Aorta (tissue), 5 donors: ENCODE measurements around the gene RNU2-63P. TPM values are rescaled to one million over a fixed set of nuclear protein-coding genes. Genes with fewer than 3 reads are reported as not detected.
"Not testable (repeated sequence)": the region's sequence is repeated elsewhere in the genome, so short reads cannot be mapped to it uniquely, and the experiment has no call there.

Experiments used
- ATAC-seq: fragments of 200-7000 bp; cut with Tn5 transposase; one replicate; pipeline ENCODE4 v1.9.1; 2022; ENCODE audit warnings: moderate library complexity; ENCODE audit not compliant: low FRiP score
- DNase-seq, 2 donors: peaks; one replicate each; pipeline ENCODE4 v3.0.0-alpha.2; 2020
- H3K27ac ChIP-seq, 2 donors: one replicate each; pipeline ENCODE4 v1.5.1; 2013; ENCODE audit warnings: low read length in 2 of 2, mild to moderate bottlenecking in 2 of 2, moderate library complexity in 2 of 2, control low read depth in 1 of 2, inconsistent platforms in 1 of 2, low read depth in 1 of 2
- H3K27me3 ChIP-seq, 2 donors: one replicate each; pipeline ENCODE4 v1.6.1; 2013; ENCODE audit warnings: control low read depth in 1 of 2, low read length in 1 of 2, mild to moderate bottlenecking in 1 of 2, moderate library complexity in 1 of 2; ENCODE audit not compliant: insufficient read depth in 2 of 2, control insufficient read depth in 1 of 2
- H3K36me3 ChIP-seq, 2 donors: one replicate each; pipeline ENCODE4 v1.6.1; 2013; ENCODE audit warnings: control low read depth in 1 of 2, low read length in 1 of 2, mild to moderate bottlenecking in 1 of 2; ENCODE audit not compliant: insufficient read depth in 2 of 2, control insufficient read depth in 1 of 2
- H3K4me1 ChIP-seq, 2 donors: one replicate each; pipeline ENCODE4 v1.6.1; 2013; ENCODE audit warnings: low read length in 2 of 2, control low read depth in 1 of 2, mild to moderate bottlenecking in 1 of 2, moderate library complexity in 1 of 2; ENCODE audit not compliant: insufficient read depth in 2 of 2, control insufficient read depth in 1 of 2
- H3K4me3 ChIP-seq, 2 donors: one replicate each; pipeline ENCODE4 v1.5.1; 2013; ENCODE audit warnings: low read length in 2 of 2, control low read depth in 1 of 2, mild to moderate bottlenecking in 1 of 2
- H3K9me3 ChIP-seq: one replicate; pipeline ENCODE4 v1.6.1; 2013; ENCODE audit warnings: mild to moderate bottlenecking, low read length; ENCODE audit not compliant: control insufficient read depth
- WGBS, 2 donors: extraction: QIAGEN DNeasy Blood & Tissue Kit; methylation state at CpG; one replicate each; pipeline ENCODE4 v1.1.7; 2013; 5-methylcytosine and 5-hydroxymethylcytosine counted together
- intact Hi-C, 2 donors: fragments of 100-400 bp; cut with DNase I; formaldehyde crosslinking; loops; one replicate each; pipeline versions ENCODE4 v1.14.2 to v1.15.0; 2022
- polyA plus RNA-seq, 2 donors: library from polyadenylated mRNA; stranded (reverse); fragments of 200-250 nt; gene quantifications; one replicate each; pipeline ENCODE4 v1.2.3, GENCODE V29; 2013
- total RNA-seq, 2 donors: library from RNA; stranded (reverse); fragmentation: NEBNext Ultra II Directional; extraction: Animal tissue kit (Norgen Biotek cat#: 25700); gene quantifications; one replicate each; pipeline ENCODE4 v1.2.1, GENCODE V29; 2021
- donor health status: healthy with polysubstance abuse.
- donor health status: Bipolar disorder and iron deficiency.
- donor health status: DM: no; HTN: no; CAD: no.
- donor health status: DM: no; HTN: no; CAD: no.
- donor health status: DM: yes; HTN: yes; CAD: no.

Gene RNU2-63P
- total and polyA plus RNA-seq, 4 donors = 3.3 TPM; not detected in 3

GRCh38 chr2:88003074-88003755 is 13.1 kb downstream of the RNU2-63P start:
- 44 to 58% methylated on average over 31 to 34 of the region's 34 CpGs for WGBS, 2 donors
- intact Hi-C loops = no loop called here
- Histone ChIP-seq H3K27ac (no peak overlapping the region), H3K9me3 (no peaks in the 10 kb centered on the region), H3K27me3 (no peaks in the 10 kb centered on the region), H3K36me3 (no peaks in the 10 kb centered on the region), H3K4me3 (no peak overlapping the region), H3K4me1 (no peaks in the 10 kb centered on the region)
- ATAC-seq (no peak), DNase-seq (no peak)

- Histone ChIP-seq H3K9me3 (no peaks in the 10 kb centered on the region), H3K27me3 (no peaks in the 10 kb centered on the region), H3K36me3 (no peaks in the 10 kb centered on the region), H3K4me1 (no peaks in the 10 kb centered on the region), H3K27ac (no peak overlapping the region), H3K4me3 (no peak overlapping the region)
- ATAC-seq (no peak), DNase-seq (no peak)
- 95 to 98% methylated on average over 6 of the region's 6 CpGs for WGBS, 2 donors
- intact Hi-C loops = no loop called here
Measured at GRCh38 chr2:88002359-88002707, 14.0 kb downstream of the RNU2-63P start.

- WGBS, 2 donors = 60 to 63% methylated on average over 3 of the region's 3 CpGs
- H3K4me3 ChIP-seq, H3K4me1 ChIP-seq, ATAC-seq, intact Hi-C loops, H3K27me3 ChIP-seq, H3K27ac ChIP-seq, DNase-seq, H3K9me3 ChIP-seq, H3K36me3 ChIP-seq: not testable (repeated sequence)
Measured at GRCh38 chr2:88000474-88000873, 15.9 kb downstream of the RNU2-63P start.

GRCh38 chr2:87996570-87996969 is 19.8 kb downstream of the RNU2-63P start:
- H3K9me3 ChIP-seq = no peaks in the 10 kb centered on the region

GRCh38 chr2:87995756-87996155 is 20.6 kb downstream of the RNU2-63P start:
- WGBS, 2 donors = 85 to 96% methylated on average over 1 of the region's 1 CpG
- Histone ChIP-seq H3K27me3 (no peaks in the 10 kb centered on the region), H3K27ac (no peak overlapping the region), H3K36me3 (no peaks in the 10 kb centered on the region), H3K4me3 (no peak overlapping the region), H3K4me1 (no peaks in the 10 kb centered on the region), H3K9me3 (no peaks in the 10 kb centered on the region)
- DNase-seq (no peak), ATAC-seq (no peak)
- intact Hi-C loops = no loop called here

More at GRCh38 chr2:87996570-87996969, 19.8 kb downstream of the RNU2-63P start:
- WGBS, 2 donors = 84 to 88% methylated on average over 6 of the region's 6 CpGs
- DNase-seq = no peak
- H3K27ac ChIP-seq = no peak overlapping the region
- no peaks in the 10 kb centered on the region for H3K4me1 ChIP-seq
- no peaks in the 10 kb centered on the region for H3K36me3 ChIP-seq
- H3K4me3 ChIP-seq = no peak overlapping the region
- no peaks in the 10 kb centered on the region for H3K27me3 ChIP-seq
- intact Hi-C loops = no loop called here
- ATAC-seq = no peak

GRCh38 chr2:87994304-87994850 is 22.0 kb downstream of the RNU2-63P start:
- H3K36me3 ChIP-seq, ATAC-seq, DNase-seq, H3K9me3 ChIP-seq, H3K4me1 ChIP-seq, H3K27me3 ChIP-seq, H3K27ac ChIP-seq, H3K4me3 ChIP-seq, intact Hi-C loops: not testable (repeated sequence)
- WGBS, 2 donors = 10 to 17% methylated on average over 7 of the region's 7 CpGs

- H3K9me3 ChIP-seq, H3K36me3 ChIP-seq, H3K27ac ChIP-seq, H3K27me3 ChIP-seq, H3K4me1 ChIP-seq, H3K4me3 ChIP-seq, intact Hi-C loops, DNase-seq, ATAC-seq: not testable (repeated sequence)
- WGBS, 2 donors = 16 to 18% methylated on average over 2 of the region's 3 CpGs
Measured at GRCh38 chr2:87992569-87992968, 23.8 kb downstream of the RNU2-63P start.

GRCh38 chr2:87987473-87987872 is 28.9 kb downstream of the RNU2-63P start:
- H3K4me3 ChIP-seq, H3K36me3 ChIP-seq, ATAC-seq, H3K9me3 ChIP-seq, H3K27me3 ChIP-seq, H3K27ac ChIP-seq, H3K4me1 ChIP-seq, intact Hi-C loops, DNase-seq: not testable (repeated sequence)
- no CpG with 5 or more reads among the region's 1 CpG for WGBS, 2 donors

- 75 to 97% methylated on average over 4 to 5 of the region's 5 CpGs for WGBS, 2 donors
- H3K4me1 ChIP-seq, H3K27me3 ChIP-seq, H3K9me3 ChIP-seq, H3K36me3 ChIP-seq, DNase-seq, H3K4me3 ChIP-seq, ATAC-seq, H3K27ac ChIP-seq, intact Hi-C loops: not testable (repeated sequence)
Measured at GRCh38 chr2:87985902-87986301, 30.4 kb downstream of the RNU2-63P start.
